ENCODE data around the gene RIT1. TPM values are rescaled to one million over a fixed set of nuclear protein-coding genes. Genes with fewer than 3 reads are reported as not detected.

RIT1 gene
- total RNA-seq: 10 to 100 TPM; 21.6 to 24.1 TPM

GRCh38 chr1:155911156-155912055 is at the start of gene RIT1:
RIT1 (minus strand) TSS chr1:155911349; CDS start chr1:155910761, 588 bp downstream.
- TF ChIP-seq CTCF (IDR thresholded peaks at IDR 0.05): peak; percentile 9
- H3K9me3 Mint-ChIP-seq: no peaks in the 10 kb centered on the region
- peak; percentile 94 for ATAC-seq
- peak within 1 kb of the TSS; percentile 98 for H3K27ac Mint-ChIP-seq
- intact Hi-C loops (cut with micrococcal nuclease): no loop called here
- ChIA-PET CTCF (interaction anchor here (1.3 to 1.4 kb wide), 4 partner anchors 21 to 78 kb away, joined by 3 to 5 read pairs (median 3); partner anchors contain the start of gene GON4L), POLR2A (interaction anchor here (0.8 to 1.3 kb wide), 6 partner anchors 13 to 65 kb away, joined by 3 to 8 read pairs (median 3); no protein-coding TSS in a partner anchor)
- H3K4me3 Mint-ChIP-seq: peak within 1 kb of the TSS; percentile 94
- no peaks in the 10 kb centered on the region for H3K27me3 Mint-ChIP-seq
- H3K36me3 Mint-ChIP-seq (ENCODE audit: low read depth): peaks cover 46% of the 10 kb centered on the region
- H3K4me1 Mint-ChIP-seq (ENCODE audit: low read depth): peaks cover 21% of the 10 kb centered on the region
- DNase-seq: peak; percentile 92

- H3K27me3 Mint-ChIP-seq: no peaks in the 10 kb centered on the region
- DNase-seq (no peak), ATAC-seq (no peak)
- H3K9me3 Mint-ChIP-seq: no peaks in the 10 kb centered on the region
- intact Hi-C loops (cut with micrococcal nuclease): no loop called here
- peaks cover 60% of the 10 kb centered on the region for H3K36me3 Mint-ChIP-seq (ENCODE audit: low read depth)
- H3K4me3 Mint-ChIP-seq: no peak overlapping the region
- H3K4me1 Mint-ChIP-seq (ENCODE audit: low read depth): peaks cover 6% of the 10 kb centered on the region
- ChIA-PET CTCF (interaction anchor here (1.4 to 1.5 kb wide), 2 partner anchors 11 to 12 kb away, joined by 3 read pairs; no protein-coding TSS in a partner anchor), POLR2A (interaction anchor here (0.8 to 4.9 kb wide), 3 partner anchors 9 to 18 kb away, joined by 4 to 24 read pairs (median 16); no protein-coding TSS in a partner anchor)
- peak overlapping the region; percentile 75 for H3K27ac Mint-ChIP-seq
- TF ChIP-seq CTCF (IDR thresholded peaks at IDR 0.05): no peak
Observed at GRCh38 chr1:155960081-155960745, 49.1 kb upstream of the RIT1 start.

GRCh38 chr1:155957411-155957915 is 46.3 kb upstream of the RIT1 start:
- intact Hi-C loops (cut with micrococcal nuclease): no loop called here
- Mint-ChIP-seq H3K9me3 (no peaks in the 10 kb centered on the region), H3K27me3 (no peaks in the 10 kb centered on the region), H3K4me1 (ENCODE audit: low read depth) (peaks cover 9% of the 10 kb centered on the region), H3K4me3 (no peak overlapping the region), H3K36me3 (ENCODE audit: low read depth) (peaks cover 60% of the 10 kb centered on the region), H3K27ac (peak overlapping the region; percentile 43)
- ChIA-PET POLR2A (interaction anchor here (0.8 to 4.9 kb wide), 6 partner anchors 8 to 73 kb away, joined by 3 to 24 read pairs (median 4); no protein-coding TSS in a partner anchor), CTCF (interaction anchor here (0.8 to 1.6 kb wide), 3 partner anchors 24 to 32 kb away, joined by 3 to 7 read pairs (median 4); partner anchors contain the start of gene KHDC4)
- TF ChIP-seq CTCF (IDR thresholded peaks at IDR 0.05): no peak
- ATAC-seq (no peak), DNase-seq (no peak)

GRCh38 chr1:155954645-155955044 is 43.5 kb upstream of the RIT1 start:
- DNase-seq (no peak), ATAC-seq (no peak)
- H3K27me3 Mint-ChIP-seq: no peaks in the 10 kb centered on the region
- H3K4me1 Mint-ChIP-seq (ENCODE audit: low read depth): peaks cover 6% of the 10 kb centered on the region
- no peak overlapping the region for H3K27ac Mint-ChIP-seq
- no peak overlapping the region for H3K4me3 Mint-ChIP-seq
- H3K9me3 Mint-ChIP-seq: no peaks in the 10 kb centered on the region
- ChIA-PET POLR2A (interaction anchor here (1.1 to 2.0 kb wide), 3 partner anchors 9 to 23 kb away, joined by 3 to 6 read pairs (median 3); no protein-coding TSS in a partner anchor), CTCF (no interaction called here)
- intact Hi-C loops (cut with micrococcal nuclease): no loop called here
- TF ChIP-seq CTCF (IDR thresholded peaks at IDR 0.05): no peak
- H3K36me3 Mint-ChIP-seq (ENCODE audit: low read depth): peaks cover 58% of the 10 kb centered on the region
